ENCODE measurements around the gene PDCD1.

DNA sequence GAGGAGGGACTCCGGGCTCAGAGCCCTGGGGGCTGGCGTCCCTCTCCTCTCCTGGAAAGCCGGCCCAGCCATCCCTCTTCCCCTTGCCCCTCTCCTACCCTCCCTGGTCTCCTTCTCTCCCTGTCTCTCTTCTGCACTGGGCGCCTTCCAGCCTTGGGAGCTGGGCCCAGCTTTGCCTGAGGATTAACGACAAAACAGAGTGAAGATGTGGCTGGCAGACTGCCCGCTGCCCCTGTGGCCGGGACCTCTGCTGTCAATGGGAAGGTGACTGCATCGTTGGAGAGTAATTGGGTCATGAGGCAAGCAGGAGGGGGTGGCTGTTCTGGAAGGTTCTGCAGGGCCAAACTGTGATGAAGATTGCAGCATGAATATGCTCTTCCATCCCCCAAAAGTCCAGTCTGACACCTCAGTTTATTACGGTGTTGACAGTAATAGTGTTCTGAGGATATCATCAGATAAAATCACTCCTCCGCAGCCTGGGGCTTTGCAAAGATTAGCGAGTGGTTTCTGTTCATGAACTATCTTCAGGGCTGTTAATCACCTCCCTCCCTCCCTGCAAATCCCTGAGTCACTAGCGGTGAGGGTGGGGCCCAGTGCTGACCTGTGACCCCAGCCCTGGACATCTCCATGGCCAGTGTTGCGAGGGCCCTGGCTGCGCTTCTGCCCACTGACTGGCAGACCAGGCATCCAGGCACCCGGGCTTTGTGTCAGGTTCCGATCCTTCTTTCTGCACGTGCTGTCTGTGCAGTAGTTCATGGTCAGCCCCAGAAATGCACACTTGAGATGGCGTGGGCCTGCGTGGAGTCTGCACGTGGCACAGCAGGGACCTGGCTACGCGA, 33.8 kb upstream of the PDCD1 start:
- TF ChIP-seq FOSL1 (IDR thresholded peaks at IDR 0.05; ENCODE audit: low read depth) (no peak), POLR2A (IDR thresholded peaks at IDR 0.05; ENCODE audit: borderline replicate concordance, extremely low read depth, insufficient read depth, insufficient read length) (no peak), EGR1 (IDR thresholded peaks at IDR 0.05; ENCODE audit: low read depth) (no peak), EZH2 (IDR thresholded peaks at IDR 0.05) (no peak)
- TF ChIP-seq, protein P1, sequence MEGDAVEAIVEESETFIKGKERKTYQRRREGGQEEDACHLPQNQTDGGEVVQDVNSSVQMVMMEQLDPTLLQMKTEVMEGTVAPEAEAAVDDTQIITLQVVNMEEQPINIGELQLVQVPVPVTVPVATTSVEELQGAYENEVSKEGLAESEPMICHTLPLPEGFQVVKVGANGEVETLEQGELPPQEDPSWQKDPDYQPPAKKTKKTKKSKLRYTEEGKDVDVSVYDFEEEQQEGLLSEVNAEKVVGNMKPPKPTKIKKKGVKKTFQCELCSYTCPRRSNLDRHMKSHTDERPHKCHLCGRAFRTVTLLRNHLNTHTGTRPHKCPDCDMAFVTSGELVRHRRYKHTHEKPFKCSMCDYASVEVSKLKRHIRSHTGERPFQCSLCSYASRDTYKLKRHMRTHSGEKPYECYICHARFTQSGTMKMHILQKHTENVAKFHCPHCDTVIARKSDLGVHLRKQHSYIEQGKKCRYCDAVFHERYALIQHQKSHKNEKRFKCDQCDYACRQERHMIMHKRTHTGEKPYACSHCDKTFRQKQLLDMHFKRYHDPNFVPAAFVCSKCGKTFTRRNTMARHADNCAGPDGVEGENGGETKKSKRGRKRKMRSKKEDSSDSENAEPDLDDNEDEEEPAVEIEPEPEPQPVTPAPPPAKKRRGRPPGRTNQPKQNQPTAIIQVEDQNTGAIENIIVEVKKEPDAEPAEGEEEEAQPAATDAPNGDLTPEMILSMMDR (IDR thresholded peaks at IDR 0.05 in 2 of 3, conservative IDR thresholded peaks at IDR 0.05 in 1 of 3; ENCODE audit: borderline replicate concordance in 1 of 3, insufficient read depth in 1 of 3, low read depth in 2 of 3, low read length in 2 of 3) = no peak
- TF ChIP-seq, protein P2, sequence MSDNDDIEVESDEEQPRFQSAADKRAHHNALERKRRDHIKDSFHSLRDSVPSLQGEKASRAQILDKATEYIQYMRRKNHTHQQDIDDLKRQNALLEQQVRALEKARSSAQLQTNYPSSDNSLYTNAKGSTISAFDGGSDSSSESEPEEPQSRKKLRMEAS (IDR thresholded peaks at IDR 0.05) = no peak

All from HCT116 (cell line).